ENCODE data around the gene JUNB. TPM values are rescaled to one million over a fixed set of nuclear protein-coding genes. Genes with fewer than 3 reads are reported as not detected.

The JUNB gene
- 6.6 to 11.5 TPM (median 10.2 TPM) in 3 replicates for total RNA-seq (2021)
- percentile 62 among the genes with signal in this experiment for Bru-seq, nascent RNA
- long read RNA-seq, experiment 1, transcript JUNB-201 (1 exons, 1,820 nt), result major isoform, 36 of 36 reads
- long read RNA-seq, experiment 1, partial matches to known transcripts, result 0 of 36 reads
- long read RNA-seq, experiment 1, other reads (novel, unspliced or antisense), result 0 of 36 reads
- long read RNA-seq, experiment 2, transcript JUNB-201 (1 exons, 1,820 nt), result major isoform, 6 of 6 reads
- long read RNA-seq, experiment 2, partial matches to known transcripts, result 0 of 6 reads
- long read RNA-seq, experiment 2, other reads (novel, unspliced or antisense), result 0 of 6 reads
- long read RNA-seq, experiment 3, partial matches to known transcripts, result 0 of 1 reads
- long read RNA-seq, experiment 3, other reads (novel, unspliced or antisense), result 0 of 1 reads

GRCh38 chr19:12791345-12792050 is at the start of gene JUNB:
TSS of gene JUNB (plus strand) at chr19:12791486. CDS start at chr19:12791772, 286 bp downstream.
- DNase-seq (ENCODE audit: low spot score) (peak; percentile 81), ATAC-seq (peak; percentile 17)
- H3K4me3 Mint-ChIP-seq, result peak within 1 kb of the TSS; percentile 84
- ChIA-PET POLR2A (interaction anchor here (0.6 to 3.1 kb wide), 10 partner anchors 8 to 174 kb away, joined by 3 to 29 read pairs (median 4); partner anchors contain the start of genes DNASE2, HOOK2, PRDX2 and RNASEH2A), CTCF (interaction anchor here (0.9 to 14.0 kb wide), 10 partner anchors 10 to 119 kb away, joined by 3 to 341 read pairs (median 8); partner anchors contain the start of genes HOOK2, PRDX2 and THSD8)
- H3K4me1 Mint-ChIP-seq, result peaks cover 39% of the 10 kb centered on the region
- H3K36me3 Mint-ChIP-seq, result no peaks in the 10 kb centered on the region
- H3K27me3 Mint-ChIP-seq (ENCODE audit: low read depth), result peaks cover 32% of the 10 kb centered on the region
- peak within 1 kb of the TSS; percentile 79 for H3K27ac Mint-ChIP-seq
- H3K9me3 Mint-ChIP-seq, result no peaks in the 10 kb centered on the region
- TF ChIP-seq CREB1 (CRISPR knock-in tag; IDR thresholded peaks at IDR 0.05), result no peak
- peak; percentile 4; the same call in 1 of the 2 replicates for TF ChIP-seq ZNF219 (CRISPR knock-in tag; IDR thresholded peaks at IDR 0.05; ENCODE audit: borderline replicate concordance)
- TF ChIP-seq CBFB (CRISPR knock-in tag; IDR thresholded peaks at IDR 0.05; ENCODE audit: low read depth), result no peak
- TF ChIP-seq ZNF263 (CRISPR knock-in tag; IDR thresholded peaks at IDR 0.05; ENCODE audit: low read depth), result no peak
- TF ChIP-seq ZBTB21 (CRISPR knock-in tag; IDR thresholded peaks at IDR 0.05; ENCODE audit: borderline replicate concordance), result peak; percentile 34; the same call in 1 of the 2 replicates
- TF ChIP-seq ZNF232 (CRISPR knock-in tag; IDR thresholded peaks at IDR 0.05), result peak; percentile 71
- TF ChIP-seq CTCF (IDR thresholded peaks at IDR 0.05), result no peak
- peak; percentile 40; the same call in 1 of the 2 replicates for TF ChIP-seq E2F1 (CRISPR knock-in tag; IDR thresholded peaks at IDR 0.05)
- TF ChIP-seq ARID4B (CRISPR knock-in tag; IDR thresholded peaks at IDR 0.05; ENCODE audit: borderline replicate concordance), result peak; percentile 76; the same call in 1 of the 2 replicates
- TF ChIP-seq JUN (CRISPR knock-in tag; IDR thresholded peaks at IDR 0.05), result no peak
- TF ChIP-seq FOXJ3 (CRISPR knock-in tag; IDR thresholded peaks at IDR 0.05; ENCODE audit: borderline replicate concordance), result no peak
- TF ChIP-seq FOXP4 (CRISPR knock-in tag; IDR thresholded peaks at IDR 0.05), result peak; percentile 73
- peak; percentile 48; the same call in 1 of the 2 replicates for TF ChIP-seq TEAD4 (CRISPR knock-in tag; IDR thresholded peaks at IDR 0.05)
- TF ChIP-seq NFE2L1 (CRISPR knock-in tag; IDR thresholded peaks at IDR 0.05), result no peak
- no peak for TF ChIP-seq NFATC4 (CRISPR knock-in tag; IDR thresholded peaks at IDR 0.05)
- no peak for TF ChIP-seq OVOL2 (CRISPR knock-in tag; IDR thresholded peaks at IDR 0.05; ENCODE audit: borderline replicate concordance)
- no peak for TF ChIP-seq ZSCAN18 (CRISPR knock-in tag; IDR thresholded peaks at IDR 0.05)
- TF ChIP-seq MLX (CRISPR knock-in tag; IDR thresholded peaks at IDR 0.05), result no peak
- TF ChIP-seq MXD4 (CRISPR knock-in tag; IDR thresholded peaks at IDR 0.05; ENCODE audit: borderline replicate concordance), result no peak
- no peak for TF ChIP-seq ZMAT4 (CRISPR knock-in tag; IDR thresholded peaks at IDR 0.05)

All from WTC11 (cell line).